DLD1 (cell line): ENCODE data around the gene RND2.
"Not testable (repeated sequence)": the region's sequence is repeated elsewhere in the genome, so short reads cannot be mapped to it uniquely, and the experiment has no call there.

Source experiments
- in situ Hi-C: cut with HindIII; loops from 2 replicates; pipeline ENCODE4 v1.10.0; 2017; ENCODE audit warnings: low sequenced_read_pairs

The RND2 gene

DNA sequence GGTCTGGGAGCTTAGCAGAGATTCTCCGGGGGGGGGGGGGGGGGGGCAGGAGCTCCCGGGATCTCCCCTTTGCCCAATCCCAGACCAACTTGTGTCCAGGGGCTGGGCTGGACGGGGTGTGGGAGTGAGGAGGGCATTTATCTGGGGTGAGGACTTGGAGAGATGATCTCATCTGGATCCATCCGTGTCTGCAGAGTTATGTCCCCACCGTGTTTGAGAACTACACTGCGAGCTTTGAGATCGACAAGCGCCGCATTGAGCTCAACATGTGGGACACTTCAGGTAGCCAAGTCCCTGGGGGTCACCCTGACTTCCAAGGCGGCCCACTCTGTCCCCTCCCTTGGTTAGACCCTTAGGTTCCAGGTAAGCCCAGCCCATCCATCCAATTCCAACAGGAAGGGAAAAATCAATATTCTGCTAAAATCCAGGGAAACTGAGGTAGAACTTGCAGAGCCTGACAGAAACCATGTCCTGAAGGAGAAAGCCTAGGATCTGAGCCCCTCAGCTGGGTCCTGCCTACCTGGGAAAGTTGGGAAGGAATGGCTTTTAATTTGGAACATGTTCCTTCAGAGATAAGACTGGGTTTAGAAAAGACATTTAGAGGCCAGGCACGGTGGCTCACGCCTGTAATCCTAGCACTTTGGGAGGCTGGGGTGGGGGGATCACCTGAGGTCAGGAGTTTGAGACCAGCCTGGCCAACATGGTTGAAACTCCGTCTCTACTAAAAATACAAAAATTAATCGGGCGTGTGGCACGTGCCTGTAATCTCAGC is 921 bp downstream of the RND2 start:
- in situ Hi-C loops, result no loop called here

DNA sequence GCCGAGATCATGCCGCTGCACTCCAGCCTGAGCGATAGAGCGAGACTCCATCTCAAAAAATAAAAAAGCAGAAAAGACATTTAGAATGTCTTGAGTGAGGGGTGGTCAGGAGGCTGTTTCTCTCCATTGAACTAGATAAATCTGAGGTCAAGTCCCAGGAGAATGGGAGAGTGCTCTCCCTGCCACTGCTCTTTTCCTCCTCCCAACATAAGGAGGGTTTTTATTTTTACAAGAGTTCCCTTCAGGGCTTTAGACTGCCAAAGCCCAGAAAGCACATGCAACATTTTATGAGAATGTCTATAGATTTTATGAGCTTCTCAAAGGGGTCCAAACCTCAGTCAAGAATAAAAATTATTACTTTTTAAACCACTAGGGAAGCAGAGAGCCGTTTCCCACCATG is 1.6 kb downstream of the RND2 start:
- in situ Hi-C loops, result no loop called here

DNA sequence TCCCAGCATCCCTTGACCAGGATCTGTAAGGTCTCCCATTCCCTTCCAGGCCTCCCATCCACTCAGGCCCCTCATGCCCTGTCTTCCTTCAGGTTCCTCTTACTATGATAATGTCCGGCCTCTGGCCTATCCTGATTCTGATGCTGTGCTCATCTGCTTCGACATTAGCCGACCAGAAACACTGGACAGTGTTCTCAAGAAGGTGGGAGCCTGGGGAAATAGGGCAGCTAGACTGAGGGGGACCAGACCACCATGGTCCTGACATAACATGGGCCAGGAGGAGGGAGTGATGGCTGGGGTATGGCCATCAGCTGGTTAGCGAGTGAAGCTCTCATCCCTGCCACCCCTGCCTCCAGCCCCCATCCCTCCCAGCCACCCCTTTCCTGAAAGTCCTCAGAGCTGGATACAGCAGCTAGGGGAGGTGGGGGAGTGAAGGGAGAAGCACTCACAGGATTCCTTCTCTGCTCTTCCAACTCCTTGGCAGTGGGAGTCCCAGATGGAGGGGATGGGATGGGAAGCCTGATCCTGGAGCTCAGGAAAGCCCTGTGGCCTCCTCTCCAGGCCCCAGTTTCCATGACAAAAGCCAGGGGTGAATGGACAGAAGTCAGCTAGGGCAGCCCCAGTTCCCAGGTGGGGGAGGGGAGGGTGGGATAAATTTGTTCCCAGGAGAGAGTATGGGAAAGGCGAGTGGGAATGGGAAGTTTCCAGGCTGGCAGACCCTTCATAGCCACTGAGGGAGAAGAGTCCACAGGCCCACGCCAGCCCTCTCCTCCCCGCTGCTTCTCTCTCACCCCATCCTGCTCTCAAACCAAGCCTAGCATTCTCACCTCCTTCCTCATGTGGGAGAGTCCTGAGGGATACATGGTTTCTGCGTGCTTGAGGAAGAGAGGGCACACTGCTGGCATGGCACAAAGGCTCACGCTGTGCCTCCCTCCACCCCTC is 2.3 kb downstream of the RND2 start:
- in situ Hi-C loops, result no loop called here

DNA sequence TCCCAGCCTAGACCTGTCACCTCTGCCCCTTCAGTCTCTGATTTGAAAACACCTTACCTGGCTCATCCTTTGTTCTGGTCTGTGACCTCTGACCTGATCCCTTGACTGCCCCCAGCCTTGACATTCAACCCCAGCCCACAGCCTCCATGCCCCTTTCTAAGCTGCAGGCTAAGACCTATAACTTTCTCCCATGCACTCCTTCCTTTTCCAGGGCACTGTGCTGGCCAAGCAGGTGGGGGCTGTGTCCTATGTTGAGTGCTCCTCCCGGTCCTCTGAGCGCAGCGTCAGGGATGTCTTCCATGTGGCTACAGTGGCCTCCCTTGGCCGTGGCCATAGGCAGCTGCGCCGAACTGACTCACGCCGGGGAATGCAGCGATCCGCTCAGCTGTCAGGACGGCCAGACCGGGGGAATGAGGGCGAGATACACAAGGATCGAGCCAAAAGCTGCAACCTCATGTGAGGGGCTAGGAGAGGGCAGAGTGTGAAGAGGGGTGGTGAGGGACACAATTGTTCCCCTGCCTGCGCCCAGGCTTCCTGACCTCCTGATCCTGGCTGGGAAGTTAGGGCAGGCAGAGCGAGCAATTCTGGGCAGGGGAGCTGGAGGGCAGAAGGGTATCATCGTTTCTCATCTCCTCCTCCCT is 3.3 kb downstream of the RND2 start:
- in situ Hi-C loops, result no loop called here

DNA sequence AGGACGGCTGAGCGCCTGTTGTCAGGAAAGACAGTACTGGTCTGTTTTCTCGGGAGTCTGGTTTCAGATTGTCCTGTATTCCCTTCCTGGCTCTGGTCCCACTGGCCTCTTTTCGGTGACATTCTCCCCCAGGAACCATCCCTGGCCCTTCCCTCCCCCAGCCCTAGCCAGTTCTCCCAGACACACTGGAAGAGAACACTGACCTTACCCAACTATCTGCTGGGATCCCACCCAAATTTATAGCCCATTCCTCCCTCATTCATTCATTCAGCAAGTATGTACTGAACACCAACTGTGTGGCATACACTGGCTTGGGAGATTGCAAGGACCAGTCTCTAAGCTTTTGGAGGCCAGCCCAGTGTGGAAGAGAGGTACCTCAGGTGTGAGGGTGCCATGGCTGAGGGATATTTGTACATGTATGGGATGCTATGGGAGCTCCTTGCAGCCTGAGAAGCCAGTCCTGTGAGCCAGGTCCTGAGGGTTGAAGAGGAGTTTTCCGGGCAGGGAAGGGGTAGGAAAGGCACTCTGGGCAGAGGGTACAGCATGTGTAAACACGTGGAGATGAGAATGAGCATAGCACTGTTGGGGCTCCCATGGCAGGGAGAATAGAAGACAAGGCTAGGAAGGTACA is 5.2 kb downstream of the RND2 start:
- in situ Hi-C loops, result no loop called here

DNA sequence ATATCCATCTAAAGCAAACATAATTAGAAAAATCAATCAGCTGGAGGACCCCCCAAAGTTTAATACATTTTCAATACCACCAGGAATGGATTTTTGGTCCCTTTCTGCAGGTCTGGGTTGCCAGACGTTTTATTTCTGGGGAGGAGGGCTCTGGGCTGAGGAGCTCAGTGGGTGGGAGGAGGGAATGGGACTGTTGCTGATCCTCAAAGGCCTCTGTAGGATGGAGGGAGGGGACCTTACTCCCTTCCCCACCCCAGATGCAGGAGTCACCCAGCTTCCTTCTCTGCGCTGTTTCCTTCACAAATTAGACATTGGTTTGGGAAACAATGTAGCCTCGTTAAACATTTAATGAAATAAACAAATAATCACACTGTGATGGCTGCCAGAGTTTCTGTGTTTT is 6.6 kb downstream of the RND2 start:
- in situ Hi-C loops, result no loop called here

DNA sequence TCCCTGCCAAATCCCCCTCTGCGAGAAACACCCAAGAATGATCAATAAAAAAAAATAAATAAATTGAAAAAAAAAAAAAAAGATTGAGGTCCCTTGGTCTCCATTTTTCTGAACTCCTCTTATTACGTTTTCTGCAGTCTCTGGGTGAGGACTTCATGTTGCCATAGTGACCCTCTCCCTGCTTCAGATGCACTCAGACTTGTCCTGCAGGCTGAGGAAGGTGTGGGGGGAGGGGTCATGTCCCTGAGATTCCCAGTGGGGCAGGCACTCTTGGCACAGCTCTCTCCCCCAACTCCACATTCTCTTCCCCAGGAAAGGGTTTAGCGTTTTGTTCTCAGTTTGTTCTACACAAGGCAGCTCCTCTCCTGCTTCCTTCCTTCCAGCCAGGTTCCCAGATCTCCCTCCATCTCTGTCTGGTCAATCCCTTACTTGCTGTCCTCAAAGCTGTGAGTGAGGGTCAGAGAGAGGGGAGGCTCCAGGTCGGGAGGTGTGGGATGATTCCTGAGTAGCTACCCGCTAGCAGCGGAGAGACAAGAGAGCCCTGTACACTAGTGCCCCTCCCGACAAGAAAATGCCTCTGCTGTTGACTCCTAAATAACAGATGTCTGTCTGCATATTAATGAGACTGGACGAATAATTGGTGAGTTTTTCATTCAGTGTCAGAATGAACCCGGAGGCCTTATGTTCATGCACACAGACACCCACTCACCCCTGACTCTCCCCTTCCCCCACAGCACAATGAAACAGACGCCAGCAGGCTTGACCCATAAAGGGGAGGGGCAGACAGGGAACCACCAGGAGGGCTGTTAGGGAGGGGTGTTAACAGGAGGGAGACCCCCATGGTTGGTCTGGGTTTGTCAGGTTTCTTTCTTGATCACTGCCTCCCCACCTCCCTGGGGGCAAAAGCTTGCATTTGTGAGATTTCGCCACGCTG is 9.2 kb downstream of the RND2 start:
- in situ Hi-C loops, result no loop called here

DNA sequence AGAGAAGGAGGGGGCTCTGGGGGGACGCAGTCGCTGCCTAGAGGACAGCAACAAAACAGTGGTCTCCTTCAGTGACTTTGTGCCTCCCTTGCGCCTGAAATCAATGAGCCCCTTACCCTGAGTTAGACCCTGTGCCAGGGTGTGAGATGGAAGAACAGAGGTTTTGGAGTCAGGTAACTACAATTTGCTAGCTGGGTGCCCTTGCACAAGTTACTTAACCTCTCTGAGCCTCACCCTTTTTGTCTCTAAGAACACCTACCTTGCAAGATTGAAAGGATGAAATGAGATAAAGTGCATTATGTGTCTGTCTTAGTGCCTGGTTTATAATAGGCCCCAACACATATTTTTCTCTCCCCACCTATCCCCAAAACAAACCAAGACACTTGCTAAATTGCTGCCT is 9.9 kb downstream of the RND2 start:
- in situ Hi-C loops, result no loop called here

DNA sequence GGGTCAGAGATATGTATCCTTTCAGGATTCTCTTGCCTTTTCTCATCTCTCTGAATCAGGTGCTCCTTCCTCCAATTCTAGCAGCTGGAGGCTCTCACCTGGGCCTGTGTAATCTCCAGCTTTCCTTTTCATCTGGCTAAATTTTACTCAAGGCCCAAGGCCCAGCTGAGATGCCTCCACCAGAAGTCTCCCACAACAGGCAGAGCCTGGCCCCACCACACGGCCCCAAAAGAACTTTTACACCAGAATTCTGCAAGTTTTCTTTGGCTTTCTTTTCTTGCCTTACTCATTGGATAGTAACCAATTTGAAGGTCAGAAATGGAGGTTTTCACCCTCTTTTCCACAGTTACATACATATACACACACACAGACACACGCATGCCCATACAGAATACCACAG is 14.6 kb downstream of the RND2 start:
- in situ Hi-C loops, result no loop called here

DNA sequence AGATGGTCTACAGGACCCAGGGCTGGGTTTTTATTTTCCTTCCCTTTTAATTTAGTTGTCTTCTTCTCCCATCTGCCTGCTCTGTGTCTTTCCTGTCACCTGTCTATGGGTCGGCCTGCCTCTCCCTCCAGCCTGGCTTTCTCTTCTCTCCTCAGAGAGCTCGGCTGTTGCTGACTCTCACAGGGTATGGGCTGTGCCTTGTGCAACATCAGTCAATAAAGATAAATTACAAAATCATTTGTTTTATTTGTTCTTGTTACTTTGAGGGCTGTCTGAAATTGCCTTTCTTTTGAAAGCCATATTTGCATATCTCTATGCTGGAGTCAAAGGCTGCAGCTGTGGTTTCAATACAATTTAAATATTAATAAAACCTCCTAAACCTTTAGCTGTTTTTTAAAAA is 15.6 kb downstream of the RND2 start:
- in situ Hi-C loops, result no loop called here

DNA sequence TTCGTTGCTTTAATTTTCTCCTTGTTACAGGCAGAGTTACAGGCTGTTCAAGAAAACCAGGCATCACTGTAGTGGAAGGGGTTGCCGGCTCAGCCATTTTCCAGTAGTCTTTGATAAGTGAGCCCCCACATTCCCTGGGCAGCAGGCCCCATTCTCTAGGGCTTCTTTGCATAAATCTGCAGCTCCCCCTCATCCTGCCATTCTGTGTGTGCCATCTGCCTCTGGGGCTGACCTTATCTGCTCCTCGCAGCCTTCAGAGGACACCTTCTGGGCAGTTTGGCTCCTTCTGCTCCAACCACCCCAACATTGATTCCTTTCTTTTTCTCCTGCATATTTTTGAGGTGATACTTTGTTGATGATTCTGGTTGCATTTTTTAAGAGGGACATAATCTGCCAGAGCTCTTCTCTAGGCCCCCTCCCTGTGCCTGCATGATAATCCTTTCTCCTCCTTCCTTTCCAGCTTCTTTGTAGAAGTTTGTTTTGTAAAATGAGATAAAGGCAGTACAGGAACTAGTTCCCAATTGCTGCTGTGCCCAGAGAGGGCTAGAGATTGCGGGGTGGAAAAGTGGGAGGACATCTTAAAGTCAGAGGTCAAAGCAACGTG is 17.1 kb downstream of the RND2 start:
- in situ Hi-C loops, result no loop called here

DNA sequence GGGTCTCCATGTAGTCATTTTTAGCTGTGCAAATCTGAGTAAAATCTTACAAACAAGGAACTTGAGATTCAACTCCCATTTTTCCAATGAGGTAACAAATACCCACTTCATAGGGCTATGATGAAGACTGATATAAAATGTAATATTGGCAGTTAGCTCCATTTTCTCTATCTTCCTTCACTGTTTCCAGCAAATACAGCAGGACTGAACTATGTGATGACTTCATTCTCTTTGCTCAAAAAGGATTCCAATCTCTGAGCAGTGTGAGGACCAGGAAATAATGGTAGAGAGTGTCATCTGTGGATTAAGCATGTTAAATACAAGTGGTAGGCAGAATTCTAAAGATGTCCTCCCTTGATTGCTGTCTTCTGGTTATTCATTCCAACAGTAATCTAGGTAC is 18.3 kb downstream of the RND2 start:
- in situ Hi-C loops, result no loop called here

DNA sequence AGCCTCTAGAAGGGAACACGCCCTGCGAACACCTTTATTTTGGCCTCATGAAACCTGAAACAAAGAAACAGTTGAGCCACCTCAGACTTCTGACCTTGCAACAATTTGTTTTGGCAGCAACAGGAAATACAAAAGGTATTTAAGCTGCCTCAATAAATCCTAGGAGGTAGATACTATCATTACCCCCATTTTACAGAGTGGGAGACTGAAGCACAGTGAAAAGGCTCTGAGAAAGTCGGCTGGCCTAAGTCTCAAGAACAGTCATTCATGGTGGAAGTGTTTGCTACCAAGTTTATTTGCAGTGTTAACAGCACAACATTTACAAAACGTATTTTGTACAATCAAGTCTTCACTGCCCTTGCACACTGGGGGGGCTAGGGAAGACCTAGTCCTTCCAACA is 19.0 kb downstream of the RND2 start:
- in situ Hi-C loops, result no loop called here

DNA sequence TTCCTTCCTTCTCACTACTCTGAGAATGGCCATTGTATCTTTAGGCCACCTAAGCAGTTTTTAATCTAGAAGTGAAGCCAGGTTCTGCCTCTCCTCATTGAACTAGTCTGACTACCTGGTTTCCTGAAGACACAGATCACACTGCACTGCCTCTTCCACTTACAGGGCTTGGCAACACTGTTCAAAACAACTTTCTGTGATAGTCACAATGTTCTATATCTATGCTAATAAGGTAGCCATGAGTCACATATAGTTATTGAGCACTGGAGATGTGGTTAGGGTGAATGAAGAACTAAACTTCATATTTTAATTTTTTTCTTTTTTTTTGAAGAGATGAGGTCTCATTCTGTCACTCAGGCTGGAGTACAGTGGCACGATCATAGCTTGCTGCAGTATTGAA is 26.9 kb downstream of the RND2 start:
- in situ Hi-C loops, result no loop called here

DNA sequence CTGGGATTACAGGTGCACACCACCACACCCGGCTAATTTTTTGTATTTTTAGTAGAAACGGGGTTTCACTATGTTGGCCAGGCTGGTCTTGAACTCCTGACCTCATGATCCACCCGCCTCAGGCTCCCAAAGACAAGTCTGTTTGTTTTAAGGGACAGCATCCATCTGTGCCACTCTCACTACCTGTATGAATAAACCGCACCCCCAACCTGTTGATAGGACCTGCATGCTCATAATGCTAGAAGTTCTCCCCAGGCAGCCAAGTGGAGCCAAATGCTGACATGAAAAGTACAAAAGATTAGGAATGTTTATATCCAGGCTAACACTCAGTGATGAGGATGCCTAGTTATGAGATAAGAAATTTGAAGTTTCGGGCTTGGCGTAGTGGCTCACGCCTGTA is 28.0 kb downstream of the RND2 start:
- in situ Hi-C loops, result not testable (repeated sequence)

DNA sequence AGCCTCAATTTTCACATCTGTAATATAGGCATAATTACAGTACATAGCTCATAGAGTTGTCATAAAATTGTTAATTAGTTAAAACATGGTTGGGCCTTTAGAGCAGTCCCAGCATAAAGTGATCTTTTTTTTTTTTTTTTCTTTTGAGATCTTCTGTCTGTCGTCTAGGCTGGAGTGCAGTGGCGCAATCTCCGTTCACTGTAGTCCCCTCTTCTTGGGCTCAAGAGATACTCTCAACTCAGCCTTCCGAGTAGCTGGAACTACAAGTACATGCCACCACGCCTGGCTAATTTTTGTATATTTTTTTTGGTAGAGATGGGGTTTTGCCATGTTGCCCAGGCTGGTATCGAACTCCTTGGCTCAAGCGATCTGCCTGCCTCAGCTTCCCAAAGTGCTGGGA is 31.0 kb downstream of the RND2 start:
- in situ Hi-C loops, result no loop called here

DNA sequence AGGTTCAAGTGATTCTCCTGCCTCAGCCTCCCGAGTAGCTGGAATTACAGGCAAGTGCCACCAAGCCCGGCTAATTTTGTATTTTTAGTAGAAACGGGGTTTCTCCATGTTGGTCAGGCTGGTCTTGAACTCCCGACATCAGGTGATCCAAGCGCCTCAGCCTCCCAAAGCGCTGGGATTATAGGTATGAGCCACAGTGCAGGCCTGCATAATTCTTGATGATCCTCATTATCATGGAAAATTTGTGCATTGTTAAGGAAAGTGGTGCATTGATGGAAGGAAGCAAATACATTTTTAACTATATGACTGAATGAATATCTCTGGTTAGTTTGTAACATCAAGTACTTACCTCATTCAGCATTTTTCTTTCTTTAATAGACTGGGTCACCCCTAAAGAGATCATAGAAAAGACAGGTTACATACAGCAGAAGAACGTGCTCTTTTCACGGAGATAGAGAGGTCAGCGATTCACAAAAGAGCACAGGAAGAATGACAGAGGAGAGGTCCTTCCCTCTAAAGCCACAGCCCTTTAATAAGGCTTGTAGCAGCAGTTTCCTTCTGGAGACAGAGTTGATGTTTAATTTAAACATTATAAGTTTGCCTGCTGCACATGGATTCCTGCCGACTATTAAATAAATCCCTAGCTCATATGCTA is 38.1 kb downstream of the RND2 start:
- in situ Hi-C loops, result no loop called here

DNA sequence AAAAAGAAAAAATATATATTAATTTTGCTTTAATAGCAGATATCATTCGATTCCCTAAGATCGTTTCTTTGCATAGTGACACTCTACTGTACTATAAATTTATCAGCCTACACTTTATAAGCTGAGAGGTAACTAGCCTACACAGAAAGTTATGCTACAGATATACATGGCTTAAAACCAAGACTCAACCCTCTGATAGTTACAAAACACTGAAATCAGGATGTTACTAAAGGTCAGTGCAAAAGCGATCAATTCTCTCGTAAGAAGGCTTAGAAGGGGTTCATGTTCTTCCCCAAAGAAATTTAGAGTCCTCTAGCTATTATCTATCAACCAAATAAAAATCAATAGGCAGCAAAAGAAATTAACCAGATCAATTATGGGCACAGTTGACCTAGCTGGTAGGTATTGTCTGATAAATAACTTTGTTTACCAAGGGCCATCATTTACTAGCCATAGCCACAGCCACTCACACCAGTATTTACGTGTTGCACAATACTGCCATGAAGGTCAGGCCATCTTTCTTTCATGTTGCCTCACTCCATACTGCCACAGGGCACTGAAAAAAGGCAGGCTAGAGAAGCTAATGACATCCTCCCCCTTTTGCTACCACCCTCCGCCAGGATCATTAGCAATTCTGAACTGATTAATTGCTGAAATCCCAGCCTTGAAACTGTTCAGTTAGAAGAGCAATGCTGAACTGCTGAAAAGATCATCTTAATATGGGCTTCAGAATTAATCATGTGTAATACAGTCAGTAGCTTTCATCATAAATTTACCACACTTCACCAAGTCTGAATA is 43.7 kb downstream of the RND2 start:
- in situ Hi-C loops, result no loop called here
